Neural progenitor cell (in vitro differentiated cells): ENCODE results near the gene ALPK1. TPM values are rescaled to one million over a fixed set of nuclear protein-coding genes. Genes with fewer than 3 reads are reported as not detected.

Experiments used
- DNase-seq: peaks from one replicate; pipeline ENCODE4 v3.0.0-alpha.2; 2016; ENCODE audit warnings: low spot score
- H2AFZ ChIP-seq: fragments of 200-600 bp; sonication (generic); replicated peaks from 2 replicates; pipeline ENCODE4 v1.6.1; 2016; ENCODE audit warnings: antibody characterized with exemption
- H3F3A ChIP-seq: fragments of 200-600 bp; sonication (generic); 2 replicates; pipeline ENCODE4 v1.6.1; 2016; ENCODE audit warnings: antibody characterized with exemption, low read depth
- H3K27ac ChIP-seq: fragments of 200-600 bp; sonication (generic); 2 replicates; pipeline ENCODE4 v1.5.1; 2016; ENCODE audit warnings: mild to moderate bottlenecking
- H3K27me3 ChIP-seq: fragments of 200-600 bp; sonication (generic); 2 replicates; pipeline ENCODE4 v1.6.1; 2016; ENCODE audit warnings: mild to moderate bottlenecking, moderate library complexity
- H3K36me3 ChIP-seq: fragments of 200-600 bp; sonication (generic); 2 replicates; pipeline ENCODE4 v1.5.1; 2016
- H3K4me1 ChIP-seq: fragments of 200-600 bp; sonication (generic); 2 replicates; pipeline ENCODE4 v1.6.1; 2016; ENCODE audit warnings: mixed run types
- H3K4me2 ChIP-seq: fragments of 200-600 bp; sonication (generic); 2 replicates; pipeline ENCODE4 v1.6.1; 2016
- H3K4me3 ChIP-seq: fragments of 200-600 bp; sonication (generic); 2 replicates; pipeline ENCODE4 v1.5.1; 2016
- H3K79me2 ChIP-seq: fragments of 200-600 bp; sonication (generic); 2 replicates; pipeline ENCODE4 v1.6.1; 2016; ENCODE audit warnings: low read depth
- H3K9ac ChIP-seq: fragments of 200-600 bp; sonication (generic); 2 replicates; pipeline ENCODE4 v1.6.1; 2016
- H3K9me3 ChIP-seq: fragments of 200-600 bp; sonication (generic); 2 replicates; pipeline ENCODE4 v1.5.1; 2016; ENCODE audit warnings: low read depth
- H4K20me1 ChIP-seq: fragments of 200-600 bp; sonication (generic); 2 replicates; pipeline ENCODE4 v1.6.1; 2016; ENCODE audit warnings: low read depth
- H3K27ac Mint-ChIP-seq: 3 replicates; pipeline ENCODE4 v1.8.0; 2021; ENCODE audit warnings: mixed read lengths
- H3K27me3 Mint-ChIP-seq: 2 replicates; pipeline ENCODE4 v1.8.0; 2022; ENCODE audit warnings: low read depth, mild to moderate bottlenecking, inconsistent platforms, moderate library complexity, mixed read lengths; ENCODE audit not compliant: insufficient read depth
- H3K36me3 Mint-ChIP-seq: 3 replicates; pipeline ENCODE4 v1.8.0; 2021; ENCODE audit warnings: mixed read lengths
- H3K4me1 Mint-ChIP-seq: 3 replicates; pipeline ENCODE4 v1.8.0; 2021; ENCODE audit warnings: mixed read lengths
- H3K4me3 Mint-ChIP-seq: 3 replicates; pipeline ENCODE4 v1.8.0; 2021; ENCODE audit warnings: mild to moderate bottlenecking, moderate library complexity, mixed read lengths
- H3K9me3 Mint-ChIP-seq: 3 replicates; pipeline ENCODE4 v1.8.0; 2020; ENCODE audit warnings: mixed read lengths
- EZH2 ChIP-seq: fragments of 200-600 bp; sonication (generic); IDR thresholded peaks from 2 replicates; pipeline ENCODE4 v1.6.1; 2017; ENCODE audit warnings: antibody characterized with exemption, mild to moderate bottlenecking, moderate library complexity
- EZH2phosphoT487 ChIP-seq: fragments of 200-600 bp; sonication (generic); IDR thresholded peaks from 2 replicates; pipeline ENCODE4 v1.6.1; 2017; ENCODE audit warnings: antibody characterized with exemption
- total RNA-seq: library from RNA; depleted of rRNA; stranded (reverse); fragments of >200 nt; gene quantifications from 2 replicates; pipeline ENCODE4 v1.2.3, GENCODE V29; 2015; ENCODE audit warnings: low replicate concordance
- TF ChIP-seq, protein P1 (sequence below): fragments of 200-600 bp; sonication (generic); IDR thresholded peaks from 2 replicates; pipeline ENCODE4 v1.5.1; 2017; ENCODE audit warnings: antibody characterized with exemption, mild to moderate bottlenecking

Gene ALPK1
- total RNA-seq, 1 donor from 2014 or later = 0.41 TPM

DNA sequence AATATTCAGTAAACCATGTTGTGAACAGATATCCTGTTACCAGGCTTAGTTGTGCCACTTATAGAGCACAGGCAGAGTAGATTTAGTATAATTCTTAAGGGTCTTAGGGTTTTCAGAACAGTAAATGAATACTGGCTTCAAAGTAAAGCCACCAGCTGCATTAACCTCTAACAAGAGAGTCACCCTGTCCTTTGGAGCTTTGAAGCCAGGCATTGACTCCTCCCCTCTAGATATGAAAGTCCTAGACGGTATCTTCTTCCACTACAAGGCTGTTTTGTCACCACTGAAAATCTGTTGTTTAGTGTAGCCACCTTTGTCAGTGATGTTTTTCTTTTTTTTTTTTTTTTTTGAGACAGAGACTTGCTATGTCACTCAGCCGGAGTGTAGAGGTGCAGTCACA is 77.7 kb downstream of the ALPK1 start:
- no peak overlapping the region for H3K4me3 ChIP-seq
- no peaks in the 10 kb centered on the region for H3K36me3 ChIP-seq
- no peak overlapping the region for H3K27ac Mint-ChIP-seq
- H3K36me3 Mint-ChIP-seq = peaks cover 2% of the 10 kb centered on the region
- peaks cover 3% of the 10 kb centered on the region for H3K27me3 Mint-ChIP-seq
- H3K27me3 ChIP-seq = peaks cover 3% of the 10 kb centered on the region
- H3K4me3 Mint-ChIP-seq = no peak overlapping the region
- H3K9me3 ChIP-seq = no peaks in the 10 kb centered on the region
- no peaks in the 10 kb centered on the region for H4K20me1 ChIP-seq
- no peak for DNase-seq
- H3F3A ChIP-seq = peaks cover 30% of the 10 kb centered on the region
- H3K27ac ChIP-seq = no peak overlapping the region
- TF ChIP-seq, protein P1, sequence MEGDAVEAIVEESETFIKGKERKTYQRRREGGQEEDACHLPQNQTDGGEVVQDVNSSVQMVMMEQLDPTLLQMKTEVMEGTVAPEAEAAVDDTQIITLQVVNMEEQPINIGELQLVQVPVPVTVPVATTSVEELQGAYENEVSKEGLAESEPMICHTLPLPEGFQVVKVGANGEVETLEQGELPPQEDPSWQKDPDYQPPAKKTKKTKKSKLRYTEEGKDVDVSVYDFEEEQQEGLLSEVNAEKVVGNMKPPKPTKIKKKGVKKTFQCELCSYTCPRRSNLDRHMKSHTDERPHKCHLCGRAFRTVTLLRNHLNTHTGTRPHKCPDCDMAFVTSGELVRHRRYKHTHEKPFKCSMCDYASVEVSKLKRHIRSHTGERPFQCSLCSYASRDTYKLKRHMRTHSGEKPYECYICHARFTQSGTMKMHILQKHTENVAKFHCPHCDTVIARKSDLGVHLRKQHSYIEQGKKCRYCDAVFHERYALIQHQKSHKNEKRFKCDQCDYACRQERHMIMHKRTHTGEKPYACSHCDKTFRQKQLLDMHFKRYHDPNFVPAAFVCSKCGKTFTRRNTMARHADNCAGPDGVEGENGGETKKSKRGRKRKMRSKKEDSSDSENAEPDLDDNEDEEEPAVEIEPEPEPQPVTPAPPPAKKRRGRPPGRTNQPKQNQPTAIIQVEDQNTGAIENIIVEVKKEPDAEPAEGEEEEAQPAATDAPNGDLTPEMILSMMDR = no peak
- TF ChIP-seq EZH2phosphoT487 (no peak), EZH2 (no peak)
- H3K79me2 ChIP-seq = no peaks in the 10 kb centered on the region
- no peak overlapping the region for H2AFZ ChIP-seq
- peaks cover 8% of the 10 kb centered on the region for H3K9me3 Mint-ChIP-seq
- H3K9ac ChIP-seq = no peak overlapping the region
- peaks cover 52% of the 10 kb centered on the region for H3K4me1 ChIP-seq
- peaks cover 24% of the 10 kb centered on the region for H3K4me1 Mint-ChIP-seq
- H3K4me2 ChIP-seq = no peak overlapping the region

- Histone ChIP-seq H3K27me3 (peaks cover 22% of the 10 kb centered on the region), H3K27ac (no peak overlapping the region), H3K4me1 (peaks cover 52% of the 10 kb centered on the region), H3F3A (peaks cover 40% of the 10 kb centered on the region), H4K20me1 (no peaks in the 10 kb centered on the region), H3K4me2 (peak overlapping the region; percentile 63), H3K36me3 (no peaks in the 10 kb centered on the region), H3K4me3 (no peak overlapping the region), H2AFZ (no peak overlapping the region), H3K9me3 (no peaks in the 10 kb centered on the region), H3K9ac (no peak overlapping the region), H3K79me2 (no peaks in the 10 kb centered on the region)
- no peak overlapping the region for H3K4me3 Mint-ChIP-seq
- DNase-seq = no peak
- H3K27me3 Mint-ChIP-seq = peaks cover 5% of the 10 kb centered on the region
- peaks cover 2% of the 10 kb centered on the region for H3K36me3 Mint-ChIP-seq
- H3K4me1 Mint-ChIP-seq = peaks cover 37% of the 10 kb centered on the region
- peaks cover 8% of the 10 kb centered on the region for H3K9me3 Mint-ChIP-seq
- H3K27ac Mint-ChIP-seq = no peak overlapping the region
- TF ChIP-seq, protein P1 = no peak
- TF ChIP-seq EZH2 = no peak
- TF ChIP-seq EZH2phosphoT487 = no peak
Observed at GRCh38 chr4:112377171-112377570, 80.0 kb downstream of the ALPK1 start.

- peaks cover 46% of the 10 kb centered on the region for H3F3A ChIP-seq
- H3K27me3 ChIP-seq = peaks cover 22% of the 10 kb centered on the region
- no peaks in the 10 kb centered on the region for H3K79me2 ChIP-seq
- H3K9me3 Mint-ChIP-seq = peaks cover 8% of the 10 kb centered on the region
- no peaks in the 10 kb centered on the region for H3K36me3 ChIP-seq
- H3K4me2 ChIP-seq = peak overlapping the region; percentile 63
- no peaks in the 10 kb centered on the region for H3K9me3 ChIP-seq
- no peak overlapping the region for H3K4me3 Mint-ChIP-seq
- DNase-seq = peak; percentile 86
- no peak overlapping the region for H3K9ac ChIP-seq
- H3K27ac ChIP-seq = no peak overlapping the region
- no peaks in the 10 kb centered on the region for H4K20me1 ChIP-seq
- no peak overlapping the region for H2AFZ ChIP-seq
- TF ChIP-seq EZH2 (no peak), EZH2phosphoT487 (no peak)
- TF ChIP-seq, protein P1 = no peak
- peaks cover 42% of the 10 kb centered on the region for H3K4me1 Mint-ChIP-seq
- peaks cover 8% of the 10 kb centered on the region for H3K27me3 Mint-ChIP-seq
- no peak overlapping the region for H3K27ac Mint-ChIP-seq
- peaks cover 2% of the 10 kb centered on the region for H3K36me3 Mint-ChIP-seq
- H3K4me3 ChIP-seq = no peak overlapping the region
- H3K4me1 ChIP-seq = peaks cover 58% of the 10 kb centered on the region
Observed at GRCh38 chr4:112377594-112378242, 80.5 kb downstream of the ALPK1 start.
